22Rv1 (cell line): ENCODE results near the gene WFS1.

Experiments
- CTCF ChIP-seq: fragments of 450-650 bp; IDR thresholded peaks from 2 replicates; pipeline ENCODE4 v1.5.1; 2017; ENCODE audit warnings: mild to moderate bottlenecking
- ZFX ChIP-seq: fragments of 450-650 bp; IDR thresholded peaks from 2 replicates; pipeline ENCODE4 v1.6.1; 2017; ENCODE audit warnings: antibody characterized with exemption, borderline replicate concordance

GRCh38 chr4:6259886-6260285, 9.8 kb upstream of the WFS1 start:
- TF ChIP-seq CTCF = no peak
- no peak for TF ChIP-seq ZFX
